ENCODE results near the gene B4GALT5.
"Not testable (repeated sequence)": the region's sequence is repeated elsewhere in the genome, so short reads cannot be mapped to it uniquely, and the experiment has no call there.

Gene B4GALT5

GRCh38 chr20:49713753-49714712 is at the start of gene B4GALT5:
B4GALT5 (minus strand) TSS chr20:49713878; CDS start chr20:49713690, 188 bp downstream.
- peak in 3 of 4 experiments; percentile 9 to 47 (median 20) for DNase-seq

- no peak for DNase-seq
Measured at GRCh38 chr20:49762940-49763766, 49.5 kb upstream of the B4GALT5 start.

- DNase-seq: not testable (repeated sequence)
Measured at GRCh38 chr20:49761888-49762287, 48.2 kb upstream of the B4GALT5 start.

- DNase-seq: no peak
Measured at GRCh38 chr20:49759266-49759950, 45.7 kb upstream of the B4GALT5 start.

GRCh38 chr20:49758781-49759180 is 45.1 kb upstream of the B4GALT5 start:
- no peak for DNase-seq

- DNase-seq: no peak
Measured at GRCh38 chr20:49757597-49757996, 43.9 kb upstream of the B4GALT5 start.

- DNase-seq: no peak
Measured at GRCh38 chr20:49756241-49756640, 42.6 kb upstream of the B4GALT5 start.

GRCh38 chr20:49754596-49754995 is 40.9 kb upstream of the B4GALT5 start:
- no peak for DNase-seq

GRCh38 chr20:49753133-49753532 is 39.5 kb upstream of the B4GALT5 start:
- no peak for DNase-seq

- DNase-seq: no peak
Measured at GRCh38 chr20:49752201-49752903, 38.7 kb upstream of the B4GALT5 start.

GRCh38 chr20:49751397-49751736 is 37.7 kb upstream of the B4GALT5 start:
- no peak for DNase-seq

GRCh38 chr20:49750611-49751396 is 37.1 kb upstream of the B4GALT5 start:
- no peak for DNase-seq

- no peak for DNase-seq
Measured at GRCh38 chr20:49749625-49750024, 35.9 kb upstream of the B4GALT5 start.

GRCh38 chr20:49748525-49748838 is 34.8 kb upstream of the B4GALT5 start:
- no peak for DNase-seq

- no peak for DNase-seq
Measured at GRCh38 chr20:49747707-49748524, 34.2 kb upstream of the B4GALT5 start.

- no peak for DNase-seq
Measured at GRCh38 chr20:49742948-49743347, 29.3 kb upstream of the B4GALT5 start.

- DNase-seq: no peak
Measured at GRCh38 chr20:49741977-49742376, 28.3 kb upstream of the B4GALT5 start.

GRCh38 chr20:49740807-49741206 is 27.1 kb upstream of the B4GALT5 start:
- no peak for DNase-seq

- no peak for DNase-seq
Measured at GRCh38 chr20:49739042-49739441, 25.4 kb upstream of the B4GALT5 start.

GRCh38 chr20:49737260-49737659 is 23.6 kb upstream of the B4GALT5 start:
- DNase-seq: no peak

GRCh38 chr20:49729780-49730179 is 16.1 kb upstream of the B4GALT5 start:
- DNase-seq: no peak

All from activated naive CD4-positive, alpha-beta T cell (primary cell).